Suppressor macrophage treated with lipopolysaccharide for 4 hours (primary cell): ENCODE results near the gene GNAI2.
"Not testable (repeated sequence)": the region's sequence is repeated elsewhere in the genome, so short reads cannot be mapped to it uniquely, and the experiment has no call there.

Experiments used
- DNase-seq: peaks from one replicate; pipeline ENCODE4 v3.0.0-alpha.2; 2020

GNAI2 gene

GRCh38 chr3:50248387-50248786 is 12.4 kb downstream of the GNAI2 start:
- no peak for DNase-seq

- no peak for DNase-seq
Measured at GRCh38 chr3:50249457-50249856, 13.5 kb downstream of the GNAI2 start.

- no peak for DNase-seq
Measured at GRCh38 chr3:50250514-50250913, 14.5 kb downstream of the GNAI2 start.

- peak; percentile 43 for DNase-seq
Measured at GRCh38 chr3:50251220-50251619, 15.2 kb downstream of the GNAI2 start.

GRCh38 chr3:50254577-50255250 is 18.7 kb downstream of the GNAI2 start:
- DNase-seq: peak; percentile 90

- DNase-seq: no peak
Measured at GRCh38 chr3:50255251-50255615, 19.2 kb downstream of the GNAI2 start.

GRCh38 chr3:50256978-50257890 is 21.2 kb downstream of the GNAI2 start:
- DNase-seq: peak; percentile 46

GRCh38 chr3:50258029-50258680 is 22.2 kb downstream of the GNAI2 start:
- DNase-seq: no peak

- DNase-seq: no peak
Measured at GRCh38 chr3:50258979-50259378, 23.0 kb downstream of the GNAI2 start.

GRCh38 chr3:50259432-50260026 is 23.5 kb downstream of the GNAI2 start:
- DNase-seq: no peak

- DNase-seq: peak; percentile 95
Measured at GRCh38 chr3:50260027-50260941, 24.3 kb downstream of the GNAI2 start.

- DNase-seq: no peak
Measured at GRCh38 chr3:50260942-50261441, 25.0 kb downstream of the GNAI2 start.

GRCh38 chr3:50261505-50261904 is 25.5 kb downstream of the GNAI2 start:
- DNase-seq: no peak

GRCh38 chr3:50262200-50262599 is 26.2 kb downstream of the GNAI2 start:
- DNase-seq: not testable (repeated sequence)

- DNase-seq: no peak
Measured at GRCh38 chr3:50262778-50263177, 26.8 kb downstream of the GNAI2 start.

- no peak for DNase-seq
Measured at GRCh38 chr3:50263478-50264382, 27.7 kb downstream of the GNAI2 start.

GRCh38 chr3:50264383-50264963 is 28.5 kb downstream of the GNAI2 start:
- DNase-seq: no peak

- no peak for DNase-seq
Measured at GRCh38 chr3:50264964-50265485, 29.0 kb downstream of the GNAI2 start.

- no peak for DNase-seq
Measured at GRCh38 chr3:50265571-50265970, 29.6 kb downstream of the GNAI2 start.

- DNase-seq: no peak
Measured at GRCh38 chr3:50266017-50266416, 30.0 kb downstream of the GNAI2 start.
